Measurements from ENCODE around the gene LRRC8E.
"Not testable (repeated sequence)": the region's sequence is repeated elsewhere in the genome, so short reads cannot be mapped to it uniquely, and the experiment has no call there.

Gene LRRC8E

DNA sequence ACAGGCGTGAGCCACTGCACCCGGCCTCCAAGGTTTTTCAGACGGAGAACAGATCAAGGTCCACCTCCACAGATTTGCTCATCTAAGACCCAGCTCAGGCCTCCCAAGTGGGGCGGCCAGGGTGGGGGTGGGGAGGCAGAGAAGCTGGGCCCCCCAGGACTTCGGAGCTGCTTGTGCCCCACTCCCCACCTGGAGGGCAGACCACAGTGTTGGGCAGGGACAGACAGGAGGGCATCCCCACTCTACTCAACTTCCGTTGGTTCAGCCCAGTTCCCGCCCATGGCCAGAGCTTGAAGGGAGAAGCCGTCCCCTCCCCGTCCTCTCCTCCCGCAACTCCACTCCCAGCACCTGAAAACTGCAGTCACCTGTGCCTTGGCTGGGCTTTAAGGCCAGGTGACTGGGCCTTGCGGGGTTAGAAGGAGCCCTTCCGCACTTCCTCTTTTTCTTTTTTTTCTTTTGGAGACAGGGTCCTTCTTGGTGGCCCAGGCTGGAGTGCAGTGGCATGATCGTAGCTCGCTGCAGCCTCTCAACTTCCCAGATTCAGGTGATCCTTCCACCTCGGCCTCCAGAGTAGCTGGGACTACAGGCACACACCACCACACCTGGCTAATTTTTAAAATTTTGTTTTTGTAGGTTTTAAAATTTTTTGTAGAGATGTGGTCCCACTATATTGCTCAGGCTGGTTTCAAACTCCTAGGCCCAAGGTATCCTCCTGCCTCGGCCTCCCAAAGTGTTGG, 734 bp upstream of the LRRC8E start:
- no peak for DNase-seq (ENCODE audit: low spot score)

GRCh38 chr19:7888826-7889217, 512 bp downstream of the LRRC8E start:
- no peak for DNase-seq (ENCODE audit: low spot score)

DNA sequence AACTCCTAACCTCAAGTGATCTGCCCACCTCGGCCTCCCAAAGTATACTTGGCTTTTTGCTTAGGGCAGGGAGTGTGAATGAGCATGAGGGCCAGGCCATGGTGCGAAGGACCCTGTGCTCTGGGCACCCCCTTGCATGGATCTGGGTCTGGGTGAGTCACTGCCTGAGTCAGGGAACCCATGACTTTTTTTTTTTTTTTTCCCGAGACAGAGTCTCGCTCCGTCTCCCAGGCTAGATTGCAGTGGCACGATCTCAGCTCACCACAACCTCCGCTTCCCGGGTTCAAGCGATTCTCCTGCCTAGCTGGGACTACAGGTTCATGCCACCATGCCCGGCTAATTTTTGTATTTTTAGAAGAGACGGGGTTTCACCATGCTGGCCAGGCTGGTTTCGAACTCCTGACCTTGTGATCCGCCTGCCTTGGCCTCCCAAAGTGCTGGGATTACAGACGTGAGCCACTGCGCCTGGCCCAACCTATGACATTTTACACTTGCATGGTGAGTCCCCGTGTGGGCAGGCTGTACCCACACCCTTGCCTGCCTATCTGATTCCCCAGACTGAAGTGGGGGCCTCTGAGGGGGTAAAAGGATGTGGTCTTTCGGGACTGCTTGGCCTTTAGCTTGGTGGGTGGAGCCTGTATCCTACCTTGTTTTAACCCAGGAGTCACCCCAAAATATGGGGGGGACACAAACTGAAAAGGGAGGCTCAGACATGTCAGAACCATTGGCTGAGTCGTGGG, 5.2 kb downstream of the LRRC8E start:
- DNase-seq (ENCODE audit: low spot score): not testable (repeated sequence)

DNA sequence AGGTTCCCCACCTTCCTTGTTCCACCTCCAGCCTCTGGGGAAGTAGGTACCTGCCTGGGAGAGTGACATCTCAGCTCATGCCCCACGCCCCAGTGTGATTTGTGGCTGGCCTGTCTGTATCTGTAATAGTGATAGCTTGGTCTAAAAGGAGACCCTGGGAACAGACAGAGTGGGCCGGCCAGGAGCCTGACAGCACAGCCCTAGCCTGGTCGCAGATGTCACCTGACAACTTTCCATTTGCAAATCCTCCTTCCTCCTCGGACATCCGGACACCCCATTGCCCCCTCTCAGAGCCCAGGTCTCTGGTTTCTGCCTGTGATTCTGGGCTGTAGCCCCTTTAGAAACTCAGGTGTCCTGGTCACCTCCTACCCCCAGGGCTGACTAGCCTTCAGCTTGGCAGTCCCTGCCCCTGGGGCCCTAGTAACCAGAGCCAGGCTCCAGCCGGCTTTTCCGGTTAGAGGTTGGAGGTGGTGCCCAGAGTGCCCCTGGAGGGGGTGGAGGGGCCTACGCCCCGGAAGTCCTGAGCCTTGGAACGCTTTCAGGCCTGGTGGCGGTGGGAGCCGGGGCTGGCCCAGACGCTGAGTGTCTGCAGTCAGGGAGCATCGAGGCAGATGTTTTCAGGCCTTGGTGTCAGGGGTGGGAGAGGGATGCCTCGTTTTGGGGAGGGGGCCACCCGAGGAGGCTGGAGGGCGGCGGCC, 6.5 kb downstream of the LRRC8E start:
- no peak for DNase-seq (ENCODE audit: low spot score)

GRCh38 chr19:7895565-7895964, 7.3 kb downstream of the LRRC8E start:
- DNase-seq (ENCODE audit: low spot score): no peak

GRCh38 chr19:7897292-7897691, 9.0 kb downstream of the LRRC8E start:
- DNase-seq (ENCODE audit: low spot score): no peak

- DNase-seq (ENCODE audit: low spot score): no peak
Measured at GRCh38 chr19:7898967-7899366, 10.7 kb downstream of the LRRC8E start.

DNA sequence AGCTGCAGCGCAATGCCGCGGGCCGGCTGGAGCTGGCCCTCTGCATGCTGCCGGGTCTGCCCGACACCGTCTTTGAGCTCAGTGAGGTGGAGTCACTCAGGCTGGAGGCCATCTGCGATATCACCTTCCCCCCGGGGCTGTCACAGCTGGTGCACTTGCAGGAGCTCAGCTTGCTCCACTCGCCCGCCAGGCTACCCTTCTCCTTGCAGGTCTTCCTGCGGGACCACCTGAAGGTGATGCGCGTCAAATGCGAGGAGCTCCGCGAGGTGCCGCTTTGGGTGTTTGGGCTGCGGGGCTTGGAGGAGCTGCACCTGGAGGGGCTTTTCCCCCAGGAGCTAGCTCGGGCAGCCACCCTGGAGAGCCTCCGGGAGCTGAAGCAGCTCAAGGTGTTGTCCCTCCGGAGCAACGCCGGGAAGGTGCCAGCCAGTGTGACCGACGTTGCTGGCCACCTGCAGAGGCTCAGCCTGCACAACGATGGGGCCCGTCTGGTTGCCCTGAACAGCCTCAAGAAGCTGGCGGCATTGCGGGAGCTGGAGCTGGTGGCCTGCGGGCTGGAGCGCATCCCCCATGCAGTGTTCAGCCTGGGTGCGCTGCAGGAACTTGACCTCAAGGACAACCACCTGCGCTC, 11.6 kb downstream of the LRRC8E start:
- no peak for DNase-seq (ENCODE audit: low spot score)

- no peak for DNase-seq (ENCODE audit: low spot score)
Measured at GRCh38 chr19:7900401-7900870, 12.1 kb downstream of the LRRC8E start.

DNA sequence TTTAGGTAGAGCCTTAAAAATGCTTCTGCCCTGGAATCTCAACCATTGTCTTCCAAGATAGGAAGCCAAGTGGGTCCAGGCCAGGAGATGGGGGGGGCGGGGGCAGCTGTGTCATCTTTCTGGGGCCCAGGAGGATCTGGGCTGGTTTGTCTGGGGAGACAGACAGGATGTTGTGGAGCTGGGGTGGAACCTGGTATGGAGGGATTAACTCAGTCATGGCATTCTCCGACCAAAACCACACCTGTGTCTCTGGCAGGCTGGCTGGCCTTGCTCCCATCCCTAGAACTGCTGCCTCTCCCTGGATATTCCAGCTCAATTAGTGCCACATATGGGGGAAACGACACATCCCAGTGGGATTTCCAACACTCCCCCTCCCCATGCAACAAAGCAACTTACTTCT, 12.6 kb downstream of the LRRC8E start:
- no peak for DNase-seq (ENCODE audit: low spot score)

- no peak for DNase-seq (ENCODE audit: low spot score)
Measured at GRCh38 chr19:7901337-7901736, 13.0 kb downstream of the LRRC8E start.

- no peak for DNase-seq (ENCODE audit: low spot score)
Measured at GRCh38 chr19:7902796-7903243, 14.5 kb downstream of the LRRC8E start.

DNA sequence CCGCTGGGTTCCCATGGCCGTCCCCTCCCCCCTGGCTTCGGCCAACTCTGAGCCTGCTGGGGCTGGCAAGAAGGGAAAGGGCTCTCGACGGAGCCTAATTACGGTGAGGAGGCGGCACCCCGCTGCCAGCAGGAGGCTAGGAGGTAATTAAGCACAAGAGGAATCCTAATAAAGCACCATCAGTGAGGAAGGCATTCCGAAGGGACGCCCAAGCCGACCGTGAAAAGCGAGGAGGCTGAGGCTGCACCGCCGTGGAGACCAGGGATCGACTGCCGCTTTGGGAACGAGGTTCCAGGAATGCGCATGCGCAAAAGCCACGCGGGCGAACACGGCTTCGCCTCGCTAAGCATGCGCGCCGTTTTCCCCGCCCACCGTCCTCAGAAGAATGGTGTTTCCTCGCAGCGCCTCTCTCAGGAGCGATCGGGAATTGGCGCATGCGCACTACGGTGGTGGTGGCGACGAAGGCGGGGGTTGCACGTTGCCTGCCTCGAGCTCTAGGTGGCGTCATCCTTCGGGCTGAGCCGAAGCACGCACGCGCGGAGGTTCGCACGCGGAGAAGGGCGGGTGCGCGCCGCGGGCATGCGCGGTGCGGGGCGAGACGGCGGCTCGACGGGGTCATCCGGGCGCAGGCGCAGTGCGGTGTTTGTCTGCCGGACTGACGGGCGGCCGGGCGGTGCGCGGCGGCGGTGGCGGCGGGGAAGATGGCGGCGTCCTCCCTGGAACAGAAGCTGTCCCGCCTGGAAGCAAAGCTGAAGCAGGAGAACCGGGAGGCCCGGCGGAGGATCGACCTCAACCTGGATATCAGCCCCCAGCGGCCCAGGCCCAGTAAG, 15.1 kb downstream of the LRRC8E start, which contains the start of gene MAP2K7:
MAP2K7 (plus strand) TSS at position 634 of the 830 bp plus-strand sequence; CDS start at position 702, 68 bp downstream.
- DNase-seq (ENCODE audit: low spot score): peak; percentile 100

DNA sequence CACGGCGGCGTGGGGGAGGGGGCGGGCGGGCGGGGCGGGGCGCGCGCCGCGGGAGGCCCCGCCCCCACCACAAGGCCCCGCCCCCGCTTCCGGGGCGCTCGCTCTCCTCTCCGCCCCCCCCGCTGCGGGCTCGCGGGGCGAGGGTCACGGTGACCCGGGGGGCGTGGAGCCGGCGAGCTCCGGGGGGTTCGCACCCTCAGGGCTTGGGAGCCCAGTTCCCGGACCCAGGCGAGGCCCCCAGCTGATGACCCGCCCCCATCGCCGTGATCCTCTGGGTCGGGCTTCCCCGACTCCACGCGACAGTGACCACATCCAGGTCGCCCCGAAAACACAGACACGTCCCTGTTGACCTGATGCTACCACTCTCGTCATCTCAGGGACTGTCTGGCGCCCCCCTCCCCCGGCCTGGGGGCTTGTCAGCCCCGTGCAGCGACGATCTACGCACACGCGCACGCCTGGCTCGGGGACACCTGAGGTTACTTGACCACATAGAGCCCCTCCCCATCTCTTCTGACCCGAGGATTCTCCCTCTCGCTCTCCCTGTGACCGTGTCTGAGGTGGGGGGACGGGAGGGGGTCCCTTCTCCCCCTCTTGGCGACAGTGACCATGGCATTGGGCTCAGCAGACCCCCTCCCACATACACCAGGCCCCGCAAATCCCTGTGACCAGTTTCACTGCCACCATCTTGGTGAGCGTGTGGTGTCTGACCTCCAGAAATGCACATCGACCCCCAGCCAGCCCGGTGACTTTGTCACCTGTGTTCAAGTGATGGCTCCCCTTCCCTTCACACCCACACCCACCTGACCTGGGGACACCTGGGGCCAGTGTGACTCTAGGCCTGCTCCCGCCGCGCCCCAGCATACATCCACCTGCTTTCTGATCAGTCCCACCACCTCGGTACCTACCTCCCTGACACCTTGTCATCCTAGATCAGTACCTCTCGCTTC, 16.0 kb downstream of the LRRC8E start:
- DNase-seq (ENCODE audit: low spot score): peak; percentile 61

DNA sequence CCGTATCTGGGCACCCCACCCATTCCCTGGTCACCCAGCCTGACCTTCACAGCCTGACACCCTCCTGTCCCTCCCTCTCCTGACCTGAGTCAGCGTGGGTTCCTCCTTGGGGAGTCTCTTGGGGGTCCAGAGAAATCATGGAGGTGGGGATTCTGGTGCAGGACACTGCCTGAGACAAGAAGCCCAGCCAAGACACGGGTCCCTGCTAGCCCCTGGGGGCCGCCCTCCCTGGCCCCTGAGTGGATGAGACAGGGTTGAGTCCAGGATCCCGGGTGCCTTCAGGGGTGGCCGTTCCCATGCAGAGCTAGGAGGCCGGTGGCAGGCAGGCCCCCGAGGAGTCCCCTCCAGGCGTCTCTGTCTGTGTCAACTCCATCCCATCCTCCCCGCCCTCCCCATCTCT, 17.0 kb downstream of the LRRC8E start:
- no peak for DNase-seq (ENCODE audit: low spot score)

DNA sequence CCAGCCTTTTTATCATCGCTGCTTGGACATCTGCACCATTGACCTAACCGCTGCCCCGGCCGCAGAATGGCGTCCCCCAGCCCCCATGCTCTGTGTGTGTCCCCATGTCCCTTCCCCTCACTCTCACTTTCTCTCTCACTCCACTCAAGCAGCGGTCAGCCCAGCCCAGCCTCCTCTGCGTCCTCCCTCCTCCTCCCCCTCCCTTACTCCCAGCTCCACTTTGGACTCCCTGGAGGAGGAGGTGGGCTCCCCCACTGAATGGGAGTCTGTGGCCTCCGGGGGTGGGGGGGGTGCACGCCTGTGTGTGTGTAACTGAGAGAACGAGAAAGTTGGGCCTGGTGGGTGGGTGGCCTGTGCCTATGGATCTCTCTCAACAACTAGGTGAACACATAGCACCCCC, 17.5 kb downstream of the LRRC8E start:
- DNase-seq (ENCODE audit: low spot score): no peak

DNA sequence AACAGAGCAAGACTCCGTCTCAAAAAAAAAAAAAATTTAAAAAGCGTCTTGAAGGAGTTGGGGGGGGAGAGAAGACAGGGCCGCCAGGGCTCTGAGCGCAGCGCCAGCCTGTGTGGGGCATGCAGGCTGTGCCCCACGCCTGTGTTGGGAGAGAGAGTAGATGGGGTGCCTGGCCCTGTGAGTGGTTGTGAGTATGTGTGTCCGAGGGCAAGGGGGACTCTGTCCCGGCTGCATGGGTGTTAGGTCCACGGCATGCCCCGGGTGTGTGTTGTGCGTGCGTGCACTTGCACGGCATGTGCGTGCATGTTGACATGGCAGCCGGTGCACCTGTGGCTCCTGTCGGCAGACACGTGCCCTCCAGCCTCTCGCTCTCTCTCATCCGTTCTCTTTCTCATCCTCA, 18.8 kb downstream of the LRRC8E start:
- no peak for DNase-seq (ENCODE audit: low spot score)

GRCh38 chr19:7907544-7907943, 19.2 kb downstream of the LRRC8E start:
- DNase-seq (ENCODE audit: low spot score): no peak

- DNase-seq (ENCODE audit: low spot score): no peak
Measured at GRCh38 chr19:7908078-7908699, 19.9 kb downstream of the LRRC8E start.

Measured in CD4-positive, alpha-beta T cell treated with Interleukin-2 at 100 ng/mL for 4 hours (primary cell).